ENCODE data around the gene CORO7.
"Not testable (repeated sequence)": the region's sequence is repeated elsewhere in the genome, so short reads cannot be mapped to it uniquely, and the experiment has no call there.

Gene CORO7

GRCh38 chr16:4402439-4403132, 13.8 kb downstream of the CORO7 start:
- peak; percentile 82 for DNase-seq

GRCh38 chr16:4401510-4401909, 14.9 kb downstream of the CORO7 start:
- DNase-seq, result no peak

DNA sequence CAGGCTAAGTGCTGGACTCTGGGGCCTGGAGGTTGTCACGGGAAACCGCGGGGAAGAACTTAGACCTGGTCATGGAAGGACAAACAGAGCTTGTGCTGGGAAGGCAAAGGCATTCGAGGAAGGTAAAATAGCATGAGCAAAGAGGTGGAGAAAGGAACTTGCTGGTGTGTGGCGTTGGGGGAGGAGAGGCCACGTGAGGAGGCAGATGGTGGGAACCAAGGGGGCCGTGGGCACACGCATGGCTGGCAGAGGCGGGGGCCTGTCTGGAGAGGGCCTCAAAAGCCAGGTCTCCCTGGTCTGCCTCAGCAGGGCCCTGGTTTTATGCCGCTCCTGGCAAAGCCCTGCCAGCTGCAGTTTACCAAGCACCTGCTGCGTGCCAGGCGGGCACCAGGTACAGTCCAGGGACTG, 15.3 kb downstream of the CORO7 start:
- DNase-seq, result no peak

DNA sequence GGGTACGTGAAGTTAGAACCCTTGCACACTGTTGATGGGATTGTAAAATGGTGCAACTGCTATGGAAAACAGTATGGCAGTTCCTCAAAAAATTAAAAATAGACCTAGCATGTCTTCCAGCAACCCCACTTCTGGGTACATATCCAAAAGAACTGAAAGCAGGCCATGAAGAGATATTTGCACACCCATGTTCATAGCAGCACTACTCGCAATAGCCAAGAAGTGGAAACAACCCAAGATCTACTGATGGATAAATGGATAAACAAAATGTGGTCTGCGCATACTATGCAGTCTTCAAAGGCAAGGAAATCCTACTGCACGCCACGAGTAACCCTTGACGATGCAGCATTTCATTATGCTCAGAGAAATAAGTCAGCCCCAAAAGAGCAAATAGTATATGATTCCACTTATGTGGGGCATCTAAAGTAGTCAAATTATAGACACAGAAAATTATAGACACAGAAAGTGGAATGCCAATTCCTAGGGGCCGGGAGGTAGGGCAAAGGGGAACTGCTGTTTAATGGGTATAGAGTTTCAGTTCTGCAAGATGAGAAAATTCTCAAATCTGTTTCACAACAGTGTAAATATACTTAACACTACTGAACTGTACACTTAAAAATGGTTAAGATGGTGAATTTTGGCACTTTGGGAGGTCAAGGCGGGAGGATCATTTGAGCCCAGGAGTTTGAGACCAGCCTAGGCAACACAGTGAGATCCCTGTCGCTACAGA, 17.2 kb downstream of the CORO7 start:
- DNase-seq, result no peak

DNA sequence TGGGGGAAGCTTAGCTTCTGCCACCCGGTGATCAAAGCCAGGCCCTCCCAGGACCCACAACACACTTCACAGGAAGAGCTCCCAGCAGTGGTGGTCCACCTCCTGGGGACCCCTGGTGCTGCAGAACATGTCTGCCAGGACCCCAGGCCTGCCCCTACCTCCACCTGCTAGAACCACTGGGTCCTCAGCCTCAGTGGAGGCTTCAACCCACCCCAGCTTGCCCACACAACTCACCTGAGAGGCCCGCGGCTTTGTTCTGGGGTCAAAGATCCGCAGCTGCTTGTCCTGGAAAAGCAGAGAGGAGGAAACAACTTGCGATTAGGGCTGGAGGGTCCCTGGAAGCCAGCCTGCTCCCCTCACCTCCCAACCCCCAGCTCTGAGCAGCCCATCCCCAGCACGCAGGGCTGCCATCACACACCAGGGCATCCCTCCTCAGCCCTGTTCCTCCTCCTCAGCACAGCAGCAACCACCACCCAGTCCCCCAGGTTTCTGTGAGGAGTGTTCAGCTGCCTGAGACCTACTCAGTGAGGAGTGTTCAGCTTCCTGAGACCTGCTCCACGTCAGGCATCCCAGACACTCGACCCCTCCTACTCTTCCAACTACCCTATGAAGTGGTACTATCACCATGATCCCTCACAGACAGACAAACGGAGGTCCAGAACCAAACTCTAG, 21.2 kb downstream of the CORO7 start:
- DNase-seq, result no peak

GRCh38 chr16:4393850-4394249, 22.5 kb downstream of the CORO7 start:
- not testable (repeated sequence) for DNase-seq

GRCh38 chr16:4393240-4393600, 23.2 kb downstream of the CORO7 start:
- DNase-seq, result no peak

GRCh38 chr16:4392382-4393239, 23.8 kb downstream of the CORO7 start:
- DNase-seq, result peak; percentile 85

- DNase-seq, result no peak
Observed at GRCh38 chr16:4391631-4392381, 24.6 kb downstream of the CORO7 start.

DNA sequence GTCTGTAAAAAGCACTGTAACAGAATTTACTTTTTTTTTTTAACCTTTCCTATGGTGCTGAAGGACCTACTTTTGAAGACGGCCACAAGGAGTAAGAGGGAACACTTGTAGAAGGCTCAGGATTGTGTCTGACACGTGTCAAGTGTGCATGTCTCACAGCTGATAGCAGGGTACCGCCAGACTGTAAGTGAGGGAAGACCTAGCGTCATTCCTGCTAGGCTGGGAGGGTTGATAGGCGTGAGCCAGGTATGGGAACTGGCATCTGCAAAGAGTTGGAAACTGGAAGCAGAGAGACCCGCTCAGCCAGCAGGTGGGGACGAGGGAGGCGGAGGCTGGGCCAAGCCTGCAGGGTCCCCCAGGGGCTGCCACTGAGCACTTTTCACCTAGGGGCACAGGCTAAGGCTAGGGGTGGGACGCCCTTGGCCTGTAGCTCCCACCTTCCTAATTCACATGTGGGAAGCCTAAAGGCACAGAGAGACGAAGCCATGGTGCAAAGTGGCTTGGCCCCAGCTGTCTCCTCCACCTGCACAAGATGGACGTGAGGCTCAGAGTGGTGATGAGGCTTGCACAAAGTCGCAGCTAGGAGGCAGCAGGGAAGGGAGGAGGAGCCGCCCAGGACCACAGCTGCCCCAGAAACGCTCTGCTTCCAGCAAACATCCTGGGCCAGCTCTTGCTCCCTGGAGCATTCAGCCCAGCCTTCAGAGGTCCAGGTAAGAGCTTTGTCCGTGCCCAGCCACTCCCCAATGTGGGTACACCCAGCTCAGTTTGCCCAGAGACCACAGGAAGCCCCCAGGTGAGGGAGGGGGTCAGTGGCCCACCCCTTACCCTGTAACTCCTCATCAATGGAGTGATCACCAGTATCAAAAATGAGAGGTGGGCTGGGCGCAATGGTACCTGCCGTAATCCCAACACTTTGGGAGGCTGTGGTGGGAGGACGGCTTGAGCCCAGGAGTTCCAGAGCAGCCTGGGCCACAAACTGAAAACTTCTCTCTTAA, 25.8 kb downstream of the CORO7 start:
- DNase-seq, result no peak

DNA sequence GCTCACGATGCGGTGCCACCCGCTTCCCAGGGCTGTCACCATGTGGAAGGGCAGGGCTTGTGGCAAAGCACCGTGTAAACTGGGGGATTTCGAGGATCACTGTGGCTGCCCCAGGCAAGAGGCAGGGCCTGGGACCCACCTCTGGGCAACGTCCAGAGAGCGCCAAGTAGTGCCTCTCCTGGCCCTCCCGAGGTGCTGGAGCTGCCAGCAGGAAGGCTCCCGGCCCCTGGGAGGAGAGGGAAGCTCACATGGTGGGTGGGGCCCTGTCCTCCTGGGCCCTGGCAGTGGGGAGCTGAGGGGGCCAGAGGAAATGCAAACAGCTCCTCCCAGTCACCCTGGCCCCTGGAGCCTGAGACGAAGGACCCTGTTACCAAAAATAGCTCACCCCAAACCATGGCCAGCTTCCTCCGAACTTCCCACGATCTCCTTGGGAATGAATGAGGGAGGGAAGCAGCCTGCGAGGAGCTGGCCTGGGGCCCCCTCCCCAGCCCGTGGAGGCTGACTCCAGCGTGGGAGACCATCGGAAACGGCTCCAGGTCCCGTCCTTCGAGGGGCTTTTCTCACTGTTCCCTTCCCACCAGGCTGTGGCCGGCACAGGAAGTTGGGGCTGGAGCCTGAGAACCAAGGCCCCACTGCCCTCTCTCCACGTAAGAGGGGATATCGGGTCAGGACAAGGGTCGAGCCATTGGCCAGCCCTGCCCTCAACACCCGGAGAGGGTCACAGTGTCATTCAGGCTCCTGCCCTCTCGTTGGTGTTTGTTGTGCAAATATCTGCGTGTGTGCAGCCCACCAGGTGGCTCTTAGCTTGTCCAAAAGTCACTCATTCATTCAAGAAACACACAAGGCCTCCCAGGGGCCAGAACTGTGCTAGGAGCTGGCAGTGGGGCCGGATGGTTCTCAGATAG, 27.1 kb downstream of the CORO7 start:
- DNase-seq, result no peak

DNA sequence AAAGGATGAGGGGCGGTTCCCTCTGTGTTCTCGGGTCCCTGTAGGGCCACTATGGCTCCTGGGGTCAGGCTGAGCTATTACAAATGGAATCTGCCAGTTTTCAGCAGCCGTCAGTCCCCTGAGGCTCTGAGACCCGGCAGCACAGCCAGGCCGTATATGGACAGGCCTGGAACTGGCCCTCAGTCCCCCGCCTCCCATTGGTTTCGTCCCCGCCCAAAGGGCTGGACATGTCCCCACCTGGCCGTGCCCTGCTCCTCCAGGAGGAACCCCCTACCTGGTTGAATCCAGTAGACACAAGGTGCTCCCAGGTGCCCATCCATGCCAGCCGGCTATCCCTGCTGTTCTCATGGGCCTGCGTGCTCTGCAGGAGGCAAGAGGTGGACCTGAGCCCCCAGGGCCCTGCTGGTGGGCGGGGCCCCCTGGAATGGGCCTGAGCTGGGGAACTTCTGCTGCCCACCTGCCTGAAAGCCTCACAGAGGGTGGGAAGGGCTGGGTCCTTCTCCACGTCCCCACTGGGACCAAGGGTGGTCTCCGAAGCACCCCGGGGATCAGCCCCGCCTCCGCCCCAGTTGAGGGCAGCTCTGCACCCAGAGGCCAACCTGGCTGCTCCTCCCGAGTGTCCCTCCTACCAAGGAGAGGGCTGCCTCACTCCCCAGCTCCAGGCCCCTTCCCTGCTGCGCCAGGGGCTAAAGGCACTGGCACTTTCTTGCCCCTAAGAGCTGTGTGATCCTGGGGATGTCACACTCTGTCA, 27.9 kb downstream of the CORO7 start:
- DNase-seq, result no peak

DNA sequence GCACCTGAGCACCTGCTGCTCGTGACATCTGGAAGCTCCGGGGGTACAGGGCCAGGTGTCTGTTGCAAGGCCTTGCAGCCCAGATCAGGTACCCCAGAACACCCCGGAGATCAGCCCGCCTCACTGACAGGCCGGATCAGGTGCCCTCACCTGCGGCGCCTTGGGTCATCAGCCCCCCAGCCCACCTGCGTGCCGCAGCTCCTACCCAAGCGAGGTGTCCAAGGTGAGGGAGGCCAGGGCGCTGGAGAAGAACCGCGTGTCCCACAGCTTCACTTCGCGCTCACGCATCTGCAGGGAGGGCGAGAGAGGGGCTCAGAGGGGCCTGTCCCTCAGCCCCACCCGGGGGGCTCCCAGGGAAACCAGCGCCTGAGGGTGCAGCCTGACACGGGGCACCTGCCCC, 28.6 kb downstream of the CORO7 start:
- DNase-seq, result no peak

GRCh38 chr16:4386951-4387565, 29.3 kb downstream of the CORO7 start:
- DNase-seq, result no peak

DNA sequence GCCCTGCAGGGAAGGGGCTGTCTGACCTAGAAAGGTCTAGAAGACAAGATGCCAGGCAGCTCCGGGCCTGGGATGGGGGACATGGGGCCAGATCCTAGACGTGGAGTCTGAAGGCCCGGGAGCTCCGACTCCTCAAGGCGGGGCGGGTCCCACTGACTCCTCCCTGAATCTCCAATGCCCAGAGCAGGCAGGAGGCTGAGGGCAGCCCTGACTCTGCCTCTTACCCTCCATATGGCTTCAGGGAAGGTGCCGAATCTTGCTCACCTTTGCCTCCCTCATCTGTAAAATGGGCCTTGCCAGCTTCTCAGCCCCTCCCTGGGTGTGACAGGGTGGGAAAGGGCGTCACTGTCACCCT, 30.0 kb downstream of the CORO7 start:
- no peak for DNase-seq

- DNase-seq, result no peak
Observed at GRCh38 chr16:4385789-4386450, 30.5 kb downstream of the CORO7 start.

DNA sequence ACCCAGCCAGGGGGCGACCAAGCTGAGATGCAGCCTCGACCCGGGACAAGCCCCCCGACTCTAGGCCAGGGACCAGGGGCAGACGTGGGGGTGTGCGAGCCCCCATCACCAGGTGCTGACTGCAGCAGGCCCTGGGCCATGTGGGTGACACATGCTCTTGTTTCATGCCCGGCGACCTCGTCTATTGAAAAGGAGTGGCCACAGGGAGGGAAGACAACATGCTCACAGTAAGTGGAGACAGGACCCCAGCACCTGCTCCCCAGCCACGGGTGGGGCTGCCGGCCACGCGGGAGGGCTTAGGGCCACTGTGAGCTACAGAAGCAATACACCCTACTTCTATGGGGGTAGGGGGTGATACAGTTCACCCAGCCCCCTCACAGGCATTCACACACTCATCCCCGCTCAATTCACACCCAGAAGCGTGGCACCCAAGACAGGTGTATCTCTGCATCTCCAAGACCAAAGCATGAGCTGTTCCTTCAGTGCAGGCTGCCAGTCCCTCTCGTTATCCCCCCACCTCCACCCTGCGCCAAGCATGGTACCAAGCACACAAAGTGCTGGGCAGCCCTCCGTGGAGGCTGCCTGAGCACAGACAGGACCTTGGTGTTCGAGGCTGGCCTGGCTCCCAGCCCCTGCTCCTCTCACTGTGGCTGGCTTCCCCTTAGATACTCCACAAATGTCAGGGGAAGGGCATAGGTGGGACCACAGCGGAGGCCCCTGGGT, 31.2 kb downstream of the CORO7 start:
- no peak for DNase-seq
